ENCODE results near the gene SETBP1. TPM values are rescaled to one million over a fixed set of nuclear protein-coding genes. Genes with fewer than 3 reads are reported as not detected.

SETBP1 gene
- total RNA-seq, 4 donors from 2014 or later = 14.5 to 34.2 (median 19.3) TPM

- no peak for ATAC-seq (ENCODE audit: low FRiP score)
- no peak for TF ChIP-seq CTCF (IDR thresholded peaks at IDR 0.05)
Observed at GRCh38 chr18:44911773-44912172, 231.1 kb downstream of the SETBP1 start.

DNA sequence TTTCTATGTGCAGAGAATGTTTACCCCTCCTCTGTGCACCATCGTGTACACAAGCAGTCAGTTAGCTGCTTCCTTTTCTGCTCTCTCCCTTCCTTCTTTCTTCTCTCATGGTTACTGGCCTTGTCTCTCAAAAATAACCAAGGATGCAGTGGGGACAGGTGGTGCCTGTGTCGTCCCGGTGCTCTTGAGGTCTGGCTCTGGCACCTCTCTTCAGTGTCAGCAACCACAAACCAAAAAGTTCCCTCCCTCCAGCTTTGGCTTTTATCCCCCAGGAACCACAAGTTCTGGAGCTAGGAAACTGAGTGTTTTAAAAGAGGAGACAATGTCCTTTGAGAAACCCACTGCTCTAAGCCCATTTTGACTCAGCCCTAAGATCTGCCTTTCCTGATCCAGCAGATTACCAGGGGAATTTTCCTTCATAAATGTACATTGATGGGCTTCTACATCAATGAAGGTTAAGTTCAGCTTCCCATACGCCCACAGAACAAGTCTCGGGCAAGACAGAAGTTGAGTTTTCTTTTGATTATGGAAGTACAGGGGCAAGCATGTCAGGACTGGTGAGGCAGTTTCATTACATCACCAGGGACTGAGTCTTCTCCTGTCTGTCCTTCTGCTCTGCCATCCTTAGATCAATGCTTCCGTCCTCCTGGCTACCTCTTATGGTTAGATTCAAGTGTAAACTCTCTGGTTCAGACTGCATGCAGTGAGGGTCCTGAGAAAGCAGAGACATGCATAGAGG, 232.2 kb downstream of the SETBP1 start:
- DNase-seq (ENCODE audit: low spot score) (no peak), ATAC-seq (ENCODE audit: low FRiP score) (no peak)
- TF ChIP-seq CTCF (IDR thresholded peaks at IDR 0.05) = no peak

More at GRCh38 chr18:44911773-44912172, 231.1 kb downstream of the SETBP1 start:
- DNase-seq (ENCODE audit: low spot score) = no peak

GRCh38 chr18:44914028-44914427, 233.3 kb downstream of the SETBP1 start:
- ATAC-seq (ENCODE audit: low FRiP score) (no peak), DNase-seq (ENCODE audit: low spot score) (no peak)

DNA sequence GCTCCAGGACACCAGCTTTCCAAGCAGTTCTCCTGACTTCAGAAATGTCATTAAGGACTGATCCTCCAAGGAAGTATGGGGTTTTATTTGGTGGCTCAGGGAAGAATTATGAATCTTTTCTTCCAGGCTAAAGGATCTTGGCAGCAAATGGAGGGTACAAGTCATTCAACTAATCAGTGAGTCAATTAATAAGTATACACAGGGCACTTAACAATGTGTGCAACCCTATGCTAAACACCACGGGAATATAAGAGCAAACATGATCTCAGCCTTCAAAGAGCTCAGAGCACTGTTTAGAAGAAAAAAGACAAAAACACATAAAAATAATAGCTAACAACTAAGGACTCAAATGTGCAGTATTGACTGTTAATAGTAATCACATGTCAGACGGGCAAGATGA, 234.5 kb downstream of the SETBP1 start:
- no peak for DNase-seq (ENCODE audit: low spot score)
- ATAC-seq (ENCODE audit: low FRiP score) = no peak
- no peak for TF ChIP-seq CTCF (IDR thresholded peaks at IDR 0.05)

More at GRCh38 chr18:44914028-44914427, 233.3 kb downstream of the SETBP1 start:
- no peak for TF ChIP-seq CTCF (IDR thresholded peaks at IDR 0.05)

GRCh38 chr18:44915661-44916060, 235.0 kb downstream of the SETBP1 start:
- no peak for TF ChIP-seq CTCF (IDR thresholded peaks at IDR 0.05)
- DNase-seq (ENCODE audit: low spot score) (no peak), ATAC-seq (ENCODE audit: low FRiP score) (no peak)

DNA sequence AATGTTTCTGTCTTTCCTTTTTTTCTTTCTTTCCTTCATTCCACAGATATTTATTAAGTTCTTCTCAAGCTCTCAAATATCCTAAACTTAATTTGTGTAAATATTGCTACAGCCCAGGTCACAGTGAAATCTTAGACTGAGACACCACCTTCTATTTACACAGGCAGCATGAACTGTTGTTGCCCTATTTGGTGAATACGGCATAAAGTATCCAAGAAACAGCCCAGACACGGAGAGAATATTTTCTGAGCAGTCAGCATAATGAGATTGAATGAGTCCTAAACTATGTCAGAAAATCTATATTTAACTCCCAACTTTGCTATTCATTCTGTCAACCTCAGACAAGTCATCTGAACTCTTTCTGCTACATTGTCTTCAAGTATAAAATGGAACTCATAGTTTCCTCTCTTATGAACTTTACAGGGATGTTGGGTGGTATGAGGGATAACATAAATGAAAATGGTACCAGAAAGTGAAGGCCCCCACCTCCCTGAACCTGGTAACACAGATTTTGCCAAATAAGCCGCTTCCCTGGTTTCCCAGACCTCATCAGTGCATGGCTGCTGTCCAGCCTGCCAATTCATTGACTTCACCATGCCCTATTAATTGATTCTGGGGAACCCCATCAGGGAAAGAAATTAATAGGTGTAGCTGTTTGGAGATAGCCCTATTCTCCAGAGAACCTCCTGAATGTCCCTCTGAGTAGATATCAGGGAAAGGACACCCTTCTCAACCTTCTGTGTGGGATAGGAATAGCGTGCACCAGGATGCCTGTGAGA, 235.9 kb downstream of the SETBP1 start:
- TF ChIP-seq CTCF (IDR thresholded peaks at IDR 0.05) = no peak
- ATAC-seq (ENCODE audit: low FRiP score) (no peak), DNase-seq (ENCODE audit: low spot score) (no peak)

All from omental fat pad (tissue), 4 donors.